ENCODE data around the gene DACH1.
A peak's percentile ranks its signal among the peaks of the same experiment; 100 is the strongest.
"Not testable (repeated sequence)": the region's sequence is repeated elsewhere in the genome, so short reads cannot be mapped to it uniquely, and the experiment has no call there.

DACH1 gene

GRCh38 chr13:71828117-71828516 is 38.9 kb downstream of the DACH1 start:
- peak in 1 of 6 experiments; percentile 4 for DNase-seq

GRCh38 chr13:71827241-71827640 is 39.8 kb downstream of the DACH1 start:
- DNase-seq: no peak

GRCh38 chr13:71820699-71821098 is 46.3 kb downstream of the DACH1 start:
- no peak for DNase-seq

GRCh38 chr13:71817335-71817734 is 49.7 kb downstream of the DACH1 start:
- DNase-seq: no peak

GRCh38 chr13:71814806-71815360 is 52.1 kb downstream of the DACH1 start:
- no peak for DNase-seq

- DNase-seq: no peak
Observed at GRCh38 chr13:71813187-71813586, 53.8 kb downstream of the DACH1 start.

- DNase-seq: no peak
Observed at GRCh38 chr13:71811344-71811743, 55.7 kb downstream of the DACH1 start.

- no peak for DNase-seq
Observed at GRCh38 chr13:71808708-71809107, 58.3 kb downstream of the DACH1 start.

GRCh38 chr13:71806886-71807285 is 60.1 kb downstream of the DACH1 start:
- DNase-seq: no peak

- no peak for DNase-seq
Observed at GRCh38 chr13:71803066-71803465, 63.9 kb downstream of the DACH1 start.

GRCh38 chr13:71801781-71802180 is 65.2 kb downstream of the DACH1 start:
- no peak for DNase-seq

- no peak for DNase-seq
Observed at GRCh38 chr13:71801165-71801760, 65.7 kb downstream of the DACH1 start.

GRCh38 chr13:71799324-71799723 is 67.7 kb downstream of the DACH1 start:
- no peak for DNase-seq

GRCh38 chr13:71798707-71799106 is 68.3 kb downstream of the DACH1 start:
- DNase-seq: no peak

GRCh38 chr13:71797517-71797916 is 69.5 kb downstream of the DACH1 start:
- no peak for DNase-seq

GRCh38 chr13:71789693-71790329 is 77.2 kb downstream of the DACH1 start:
- no peak for DNase-seq

GRCh38 chr13:71789037-71789436 is 78.0 kb downstream of the DACH1 start:
- DNase-seq: no peak

GRCh38 chr13:71787414-71787813 is 79.6 kb downstream of the DACH1 start:
- DNase-seq: no peak

- DNase-seq: no peak
Observed at GRCh38 chr13:71786875-71787274, 80.1 kb downstream of the DACH1 start.

GRCh38 chr13:71785361-71785760 is 81.6 kb downstream of the DACH1 start:
- DNase-seq: no peak

GRCh38 chr13:71780546-71780945 is 86.5 kb downstream of the DACH1 start:
- DNase-seq: no peak

GRCh38 chr13:71778998-71779397 is 88.0 kb downstream of the DACH1 start:
- not testable (repeated sequence) for DNase-seq

GRCh38 chr13:71775966-71776365 is 91.0 kb downstream of the DACH1 start:
- DNase-seq: no peak

- DNase-seq: no peak
Observed at GRCh38 chr13:71774863-71775262, 92.1 kb downstream of the DACH1 start.

GRCh38 chr13:71773531-71773930 is 93.5 kb downstream of the DACH1 start:
- no peak for DNase-seq
